ENCODE results near the gene GSTA4. TPM values are rescaled to one million over a fixed set of nuclear protein-coding genes. Genes with fewer than 3 reads are reported as not detected.
"Not testable (repeated sequence)": the region's sequence is repeated elsewhere in the genome, so short reads cannot be mapped to it uniquely, and the experiment has no call there.

Gene GSTA4
- total RNA-seq, 1 experiment from 2014 or later, result 8.3 TPM

DNA sequence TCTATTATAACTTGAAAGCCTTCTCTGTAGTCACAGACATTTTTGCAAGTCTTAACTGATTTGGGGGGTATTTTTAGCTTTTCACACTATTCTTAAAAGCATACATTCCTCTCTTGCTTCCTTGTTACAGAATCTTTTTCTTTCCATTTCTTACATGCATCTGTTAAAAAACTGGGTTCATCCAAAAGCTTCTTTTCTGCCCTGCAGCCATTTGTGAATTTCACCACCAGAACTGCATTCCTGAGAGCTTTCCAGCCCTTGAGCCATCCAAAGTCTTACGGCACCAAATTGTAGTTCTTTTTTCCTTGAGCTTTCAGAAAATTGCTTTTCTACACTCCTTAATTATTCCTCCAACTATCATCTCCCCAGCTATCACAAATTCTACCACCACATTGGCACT is 19.7 kb upstream of the GSTA4 start:
- no peak for DNase-seq (ENCODE audit: extremely low read depth, low read depth)

DNA sequence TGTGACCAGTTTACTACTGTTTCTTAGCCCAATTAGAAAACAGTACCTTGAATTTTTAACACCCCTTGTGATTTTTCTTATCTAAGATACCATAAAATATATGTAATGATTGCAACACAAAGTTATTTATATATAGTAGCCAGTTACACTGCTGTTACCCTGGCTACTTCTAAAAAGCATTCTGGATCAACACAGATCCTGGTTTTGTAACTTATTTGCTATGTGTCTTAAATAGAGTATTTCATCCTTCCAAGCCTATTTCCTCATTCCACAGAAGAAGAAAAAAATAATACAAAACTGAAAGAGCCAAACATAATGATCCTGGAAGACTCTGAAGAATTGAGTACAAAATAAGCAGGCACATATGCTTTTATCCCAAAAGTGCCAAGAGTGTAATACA is 19.0 kb upstream of the GSTA4 start:
- no peak for DNase-seq (ENCODE audit: extremely low read depth, low read depth)

DNA sequence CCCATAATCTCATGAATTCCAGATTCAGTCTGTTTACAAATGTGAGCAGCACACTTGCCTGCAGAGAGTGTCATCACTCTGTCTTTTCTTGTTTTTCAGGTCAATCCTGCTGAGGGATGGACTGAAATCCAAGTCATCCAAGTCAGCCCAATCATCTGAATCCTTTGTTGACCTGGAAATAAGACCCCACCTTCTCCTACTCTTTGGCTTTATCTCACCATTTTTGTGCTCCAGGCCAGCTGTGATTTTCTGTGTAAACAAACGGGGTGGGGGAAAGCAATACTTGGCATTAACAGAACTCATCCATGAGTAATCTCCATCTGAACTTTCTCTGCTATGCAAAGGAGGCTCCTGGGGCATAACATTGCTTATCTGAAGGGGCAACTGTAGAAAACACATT is 16.9 kb upstream of the GSTA4 start:
- DNase-seq (ENCODE audit: extremely low read depth, low read depth), result no peak

DNA sequence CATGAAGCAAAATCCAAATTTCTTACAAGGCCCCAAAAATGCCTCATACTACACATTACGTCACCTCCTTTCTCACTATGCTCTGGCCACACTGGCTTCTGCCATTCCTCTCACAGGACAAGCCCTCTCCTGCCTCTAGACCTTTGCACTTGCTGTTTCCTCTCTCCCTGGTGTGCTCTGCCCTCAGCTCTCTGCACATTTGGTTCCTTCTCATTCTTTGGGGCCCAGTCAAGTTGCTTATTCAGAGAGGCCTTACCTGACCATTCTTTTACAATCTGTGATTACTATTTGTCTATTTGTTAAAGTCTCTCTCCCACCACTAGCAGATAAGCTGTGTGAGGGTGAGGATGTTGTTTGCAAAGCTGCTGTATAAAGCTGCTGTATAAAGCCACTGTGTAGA is 15.4 kb upstream of the GSTA4 start:
- DNase-seq (ENCODE audit: extremely low read depth, low read depth), result no peak

GRCh38 chr6:53009511-53009910 is 14.4 kb upstream of the GSTA4 start:
- DNase-seq (ENCODE audit: extremely low read depth, low read depth), result no peak

DNA sequence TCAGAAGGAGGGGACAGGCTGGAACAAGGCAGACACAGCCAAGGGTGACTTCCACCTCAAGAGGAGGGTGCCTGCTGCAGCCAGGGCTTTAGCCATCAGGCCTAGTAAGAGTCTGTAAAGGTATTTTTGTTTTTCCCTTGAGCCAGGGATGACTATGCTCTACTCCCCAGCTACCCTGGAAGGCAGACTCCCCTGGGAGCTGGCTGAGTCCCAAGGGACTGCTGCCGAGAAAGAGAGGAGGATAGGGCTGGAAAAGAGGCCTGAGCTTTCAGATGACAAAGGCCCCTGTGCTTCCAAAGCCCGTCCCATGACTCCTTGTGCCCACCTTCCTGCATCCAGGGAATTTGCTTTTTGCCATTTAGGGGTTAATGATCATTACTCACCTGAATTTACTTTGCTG is 14.0 kb upstream of the GSTA4 start:
- no peak for DNase-seq (ENCODE audit: extremely low read depth, low read depth)

- DNase-seq (ENCODE audit: extremely low read depth, low read depth), result not testable (repeated sequence)
Observed at GRCh38 chr6:53008192-53008687, 13.2 kb upstream of the GSTA4 start.

DNA sequence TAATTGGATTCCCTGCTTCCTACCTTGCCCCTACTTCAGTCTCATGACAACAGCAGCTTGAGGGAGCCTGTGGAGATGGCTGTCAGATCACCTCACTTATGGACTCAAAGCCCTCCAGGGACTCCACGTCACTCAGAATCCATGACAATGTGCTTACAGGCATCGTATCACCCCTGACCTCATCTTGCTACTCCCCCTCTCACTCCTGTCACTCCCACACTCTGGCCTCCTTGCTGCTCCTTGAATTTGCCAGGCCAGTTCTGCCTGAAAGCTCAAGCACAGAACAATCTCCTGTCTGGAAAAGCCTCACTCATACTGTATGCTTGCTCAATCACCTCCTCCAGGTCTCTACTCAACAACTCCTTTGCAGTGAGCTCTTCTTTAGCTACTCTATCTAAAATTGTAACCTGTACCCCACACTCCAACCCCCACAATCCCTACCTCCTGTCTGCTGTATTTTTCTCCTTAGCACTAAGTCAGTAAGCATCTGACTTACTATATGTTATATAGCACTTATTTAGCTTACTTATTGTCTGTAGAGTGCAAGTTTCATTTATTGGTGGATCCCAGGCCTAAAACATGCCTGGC is 10.7 kb upstream of the GSTA4 start:
- no peak for DNase-seq (ENCODE audit: extremely low read depth, low read depth)

GRCh38 chr6:52999456-52999855 is 4.4 kb upstream of the GSTA4 start:
- DNase-seq (ENCODE audit: extremely low read depth, low read depth), result no peak

DNA sequence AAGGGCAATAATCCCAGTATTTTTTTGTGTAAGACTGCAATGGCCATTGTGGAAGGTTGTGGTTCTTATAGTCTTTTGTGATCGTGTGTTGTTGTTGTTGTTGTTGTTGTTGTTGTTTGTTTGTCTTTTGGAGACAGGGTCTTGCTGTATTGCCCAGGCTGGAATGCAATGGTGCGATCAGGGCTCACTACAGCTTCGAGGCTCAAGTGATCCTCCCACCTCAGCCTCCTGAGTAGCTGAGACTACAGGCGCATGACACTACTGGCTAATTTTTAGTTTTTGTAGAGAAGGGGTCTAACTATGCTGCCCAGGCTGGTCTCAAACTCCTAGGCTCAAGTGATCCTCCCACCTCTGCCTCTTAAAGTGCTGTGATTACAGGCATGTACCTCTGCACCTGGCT is 3.5 kb upstream of the GSTA4 start:
- DNase-seq (ENCODE audit: extremely low read depth, low read depth), result no peak

DNA sequence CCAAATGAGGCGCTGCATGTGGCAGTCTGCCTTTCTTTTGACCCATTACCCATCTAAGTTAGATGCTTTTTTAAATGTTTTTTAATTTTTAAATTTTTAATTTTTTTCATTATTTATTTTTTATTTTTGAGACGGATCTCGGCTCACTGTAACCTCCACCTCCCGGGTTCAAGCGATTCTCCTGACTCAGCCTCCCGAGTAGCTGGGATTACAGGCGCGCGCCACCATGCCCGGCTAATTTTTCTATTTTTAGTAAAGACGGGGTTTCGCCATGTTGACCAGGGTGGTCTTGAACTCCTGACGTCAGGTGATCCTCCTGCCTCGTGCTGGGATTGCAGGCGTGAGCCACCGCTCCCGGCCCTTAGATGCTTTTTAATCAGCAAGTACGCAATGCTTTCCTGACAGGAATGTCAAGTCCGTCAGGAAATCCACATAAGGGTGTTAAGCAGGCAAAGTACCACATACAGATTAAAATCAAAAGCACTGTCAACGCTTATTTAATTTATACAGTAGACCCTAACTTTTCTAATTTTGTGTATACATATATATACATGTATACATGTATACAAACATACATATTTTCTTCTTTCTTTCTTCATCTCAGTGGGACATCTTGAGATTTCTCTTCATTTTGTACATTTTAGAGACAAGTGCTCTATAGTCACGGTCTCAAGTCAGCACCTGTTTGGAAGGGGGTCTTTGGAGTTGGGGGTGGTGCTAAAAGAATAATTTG is 995 bp upstream of the GSTA4 start:
- DNase-seq (ENCODE audit: extremely low read depth, low read depth), result peak; percentile 55

- DNase-seq (ENCODE audit: extremely low read depth, low read depth), result no peak
Observed at GRCh38 chr6:52994839-52995088, 320 bp downstream of the GSTA4 start.

DNA sequence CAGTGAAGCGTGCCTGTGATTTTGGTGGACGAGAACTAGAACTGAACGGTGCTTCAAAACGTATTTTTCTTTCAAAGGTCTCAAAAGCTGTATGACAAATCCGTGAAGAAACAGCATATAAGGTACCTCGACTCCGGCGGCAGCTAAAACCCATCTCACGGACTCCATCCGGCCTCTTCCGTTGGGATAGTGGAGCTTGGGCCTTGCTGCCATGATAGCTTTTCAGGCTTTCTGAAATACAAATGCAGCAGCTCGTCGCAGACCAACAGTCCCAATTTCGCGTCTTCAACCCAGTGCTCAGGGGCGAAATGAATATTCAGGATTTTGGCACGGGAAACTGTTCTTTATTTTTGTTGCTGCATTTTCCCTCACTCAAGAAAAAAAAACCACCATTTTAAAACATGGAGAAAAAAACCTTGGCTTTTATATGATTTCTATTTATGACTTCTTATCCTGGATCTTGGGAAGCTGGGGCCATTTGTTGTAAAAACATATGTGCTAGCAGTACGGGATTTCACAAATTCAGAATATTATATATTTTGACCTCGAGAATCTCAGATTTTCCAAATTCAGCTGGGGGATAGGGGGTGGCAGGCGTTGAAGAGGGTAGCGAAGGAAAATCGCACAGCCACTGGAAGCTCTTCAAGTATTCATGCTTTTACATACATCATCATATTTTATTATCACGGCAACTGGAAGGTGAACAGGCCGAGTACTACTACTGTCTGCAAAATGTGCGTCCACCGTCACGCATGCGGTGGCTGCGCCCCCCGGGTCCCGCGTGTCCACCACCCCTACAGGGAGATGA is 849 bp downstream of the GSTA4 start:
- no peak for DNase-seq (ENCODE audit: extremely low read depth, low read depth)

DNA sequence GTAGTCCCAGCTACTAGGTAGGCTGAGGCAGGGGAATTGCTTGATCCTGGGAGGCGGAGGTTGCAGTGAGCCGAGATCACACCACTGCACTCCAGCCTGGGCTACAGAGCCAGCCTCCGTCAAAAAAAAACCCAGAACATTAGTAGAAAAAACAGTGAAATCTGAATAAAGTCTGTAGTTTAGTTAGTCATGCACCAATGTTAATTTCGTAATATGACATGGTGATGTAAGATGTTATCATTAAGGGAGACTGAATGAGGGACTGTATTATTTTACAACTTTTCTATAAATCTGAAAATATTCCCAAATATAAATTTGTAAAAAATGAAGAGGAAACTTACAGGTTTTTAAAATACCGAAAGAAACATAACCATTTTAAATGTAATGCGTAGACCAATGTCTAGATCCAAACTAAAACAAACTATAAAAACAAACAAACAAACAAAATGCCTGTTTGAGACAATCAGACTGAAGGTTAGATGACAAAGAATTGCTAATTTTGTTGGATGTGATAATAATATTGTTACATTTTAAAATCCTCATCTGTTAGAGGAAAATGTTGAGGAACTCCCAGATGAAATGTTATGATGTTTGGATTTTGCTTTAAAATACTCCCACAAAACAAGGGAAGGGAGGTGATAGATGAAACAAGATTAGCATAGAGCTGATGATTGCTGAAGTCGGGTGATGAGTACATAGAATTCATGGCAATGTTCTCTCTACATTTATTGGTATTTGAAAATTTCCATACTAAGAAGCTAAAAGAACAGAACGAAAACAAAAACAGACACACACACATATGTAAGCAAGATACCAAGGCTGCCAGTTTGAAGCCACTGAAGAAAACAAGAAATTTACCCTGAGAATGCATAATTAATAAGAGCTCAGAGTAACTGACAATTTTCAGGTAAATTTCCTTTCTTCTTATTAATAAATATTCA is 1.8 kb downstream of the GSTA4 start:
- DNase-seq (ENCODE audit: extremely low read depth, low read depth), result no peak

- DNase-seq (ENCODE audit: extremely low read depth, low read depth), result no peak
Observed at GRCh38 chr6:52990342-52990741, 4.7 kb downstream of the GSTA4 start.

DNA sequence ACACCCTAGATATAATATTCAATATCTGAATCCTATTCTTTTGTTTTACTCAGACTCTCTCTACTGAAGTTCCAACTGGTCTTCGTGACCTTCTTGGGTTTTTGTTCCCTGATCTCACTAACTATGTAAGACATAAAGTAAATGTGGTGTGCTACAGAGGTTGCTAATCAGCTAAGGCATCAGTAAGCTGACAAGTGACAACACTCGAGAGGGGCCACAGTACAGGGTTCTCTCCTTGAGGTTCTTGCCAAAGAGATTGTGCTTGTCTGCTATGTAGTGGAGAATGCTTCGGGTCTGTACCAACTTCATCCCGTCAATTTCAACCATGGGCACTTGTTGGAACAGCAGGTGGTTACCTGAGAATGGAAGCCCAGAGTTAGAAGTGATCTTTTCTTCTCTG is 9.9 kb downstream of the GSTA4 start:
- no peak for DNase-seq (ENCODE audit: extremely low read depth, low read depth)

DNA sequence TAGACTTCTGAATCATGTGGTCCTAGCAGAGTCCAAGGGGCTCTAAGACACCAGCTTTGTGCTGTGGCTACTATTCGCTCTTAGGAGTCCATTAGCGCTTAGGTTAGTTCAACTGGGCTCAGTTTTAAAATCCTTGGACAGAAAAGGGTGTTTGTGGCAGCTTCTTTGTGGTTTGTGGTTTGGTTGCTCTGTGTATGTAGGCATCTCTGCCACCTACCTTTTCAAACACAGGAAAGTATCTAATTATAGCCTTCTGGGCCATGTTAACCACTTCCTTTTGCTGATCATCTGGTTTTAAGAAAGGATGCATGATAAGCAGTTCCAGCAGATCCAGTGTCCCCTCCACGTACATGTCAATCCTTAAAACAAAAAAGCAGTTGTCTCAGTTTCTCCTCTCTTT is 10.8 kb downstream of the GSTA4 start:
- no peak for DNase-seq (ENCODE audit: extremely low read depth, low read depth)

- DNase-seq (ENCODE audit: extremely low read depth, low read depth), result no peak
Observed at GRCh38 chr6:52983159-52983848, 11.8 kb downstream of the GSTA4 start.

GRCh38 chr6:52982680-52983079 is 12.4 kb downstream of the GSTA4 start:
- DNase-seq (ENCODE audit: extremely low read depth, low read depth), result no peak

DNA sequence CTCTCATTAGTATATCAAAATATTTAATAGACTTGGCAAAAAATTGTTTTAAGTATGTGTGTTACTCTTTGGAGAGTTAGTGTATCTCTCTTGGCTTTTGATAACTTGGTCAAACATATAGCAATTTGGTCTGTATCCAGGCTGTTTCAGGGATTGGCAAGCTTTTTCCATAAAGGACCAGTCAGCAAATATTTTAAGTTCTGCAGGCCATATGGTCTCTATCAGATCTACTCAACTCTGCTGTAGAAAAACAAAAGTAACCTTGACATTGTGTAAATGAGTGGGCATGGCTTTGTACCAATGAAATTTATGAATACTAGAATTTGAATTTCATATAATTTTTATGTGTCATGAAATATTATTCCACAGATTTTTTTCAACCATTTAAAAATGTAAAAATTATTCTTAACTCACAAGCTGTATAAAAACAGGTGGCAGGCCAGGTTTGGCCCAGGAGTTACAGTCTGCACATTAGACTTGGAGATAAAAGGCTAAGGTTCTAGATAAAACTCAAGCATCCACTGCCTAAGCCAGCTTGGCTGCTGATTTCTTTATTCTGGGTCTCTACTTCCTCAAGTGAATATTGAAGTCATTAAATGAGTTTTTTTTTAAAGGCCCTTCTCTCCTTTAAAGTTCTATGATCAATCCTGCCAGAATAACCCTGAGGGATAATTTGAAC is 13.7 kb downstream of the GSTA4 start:
- no peak for DNase-seq (ENCODE audit: extremely low read depth, low read depth)
